ENCODE data around the gene DNAL1.

DNA sequence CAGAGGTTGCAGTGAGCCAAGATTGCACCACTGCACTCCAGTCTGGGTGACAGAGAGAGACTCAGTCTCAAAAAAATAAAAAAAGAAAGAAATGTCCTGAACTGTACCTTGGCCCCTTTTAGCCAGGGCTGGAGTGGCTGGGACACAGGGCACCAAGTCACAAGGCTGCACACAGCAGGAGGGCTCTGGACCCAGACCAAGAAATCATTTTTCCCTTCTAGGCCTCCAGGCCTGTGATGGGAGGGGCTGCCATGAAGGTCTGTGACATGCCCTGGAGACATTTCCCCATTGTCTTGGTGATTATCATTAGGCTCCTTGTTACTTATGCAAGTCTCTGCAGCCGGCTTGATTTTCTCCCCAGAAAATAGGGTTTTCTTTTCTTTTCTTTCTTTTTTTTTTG lies 37.5 kb upstream of the DNAL1 start:
- TF ChIP-seq, protein P1, sequence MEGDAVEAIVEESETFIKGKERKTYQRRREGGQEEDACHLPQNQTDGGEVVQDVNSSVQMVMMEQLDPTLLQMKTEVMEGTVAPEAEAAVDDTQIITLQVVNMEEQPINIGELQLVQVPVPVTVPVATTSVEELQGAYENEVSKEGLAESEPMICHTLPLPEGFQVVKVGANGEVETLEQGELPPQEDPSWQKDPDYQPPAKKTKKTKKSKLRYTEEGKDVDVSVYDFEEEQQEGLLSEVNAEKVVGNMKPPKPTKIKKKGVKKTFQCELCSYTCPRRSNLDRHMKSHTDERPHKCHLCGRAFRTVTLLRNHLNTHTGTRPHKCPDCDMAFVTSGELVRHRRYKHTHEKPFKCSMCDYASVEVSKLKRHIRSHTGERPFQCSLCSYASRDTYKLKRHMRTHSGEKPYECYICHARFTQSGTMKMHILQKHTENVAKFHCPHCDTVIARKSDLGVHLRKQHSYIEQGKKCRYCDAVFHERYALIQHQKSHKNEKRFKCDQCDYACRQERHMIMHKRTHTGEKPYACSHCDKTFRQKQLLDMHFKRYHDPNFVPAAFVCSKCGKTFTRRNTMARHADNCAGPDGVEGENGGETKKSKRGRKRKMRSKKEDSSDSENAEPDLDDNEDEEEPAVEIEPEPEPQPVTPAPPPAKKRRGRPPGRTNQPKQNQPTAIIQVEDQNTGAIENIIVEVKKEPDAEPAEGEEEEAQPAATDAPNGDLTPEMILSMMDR (conservative IDR thresholded peaks at IDR 0.05; ENCODE audit: low read depth, low read length) = no peak
- no peak for TF ChIP-seq EZH2 (IDR thresholded peaks at IDR 0.05; ENCODE audit: borderline replicate concordance, low read depth, low read length, poor library complexity, severe bottlenecking)

Measured in A673 (cell line).